Measurements from ENCODE around the gene YY2. TPM values are rescaled to one million over a fixed set of nuclear protein-coding genes. Genes with fewer than 3 reads are reported as not detected.

The YY2 gene
- total and polyA plus RNA-seq, 2 of the 8 experiments (the other 6 are each of a cell fraction or from before 2014, with no cell fraction given): 0.60 to 1.5 TPM

DNA sequence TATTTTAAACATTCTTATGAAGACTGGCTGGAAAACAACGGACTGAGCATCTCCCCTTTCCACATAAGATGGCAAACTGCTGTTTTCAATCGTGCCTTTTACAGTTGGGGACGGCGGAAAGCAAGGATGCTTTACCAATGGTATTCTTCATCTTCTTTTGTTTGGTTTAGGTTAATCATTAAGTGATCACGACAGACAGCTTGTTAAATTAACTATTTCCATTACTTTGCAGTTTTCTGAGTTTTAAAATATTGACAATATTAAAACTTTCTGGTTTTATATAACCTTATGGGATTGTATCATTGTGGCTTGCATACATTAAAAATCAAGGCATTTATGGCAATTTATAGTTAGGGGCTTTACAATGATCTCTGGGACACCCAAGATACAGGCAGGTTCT lies 12.6 kb upstream of the YY2 start:
- H2BK120ac ChIP-seq (replicated peaks; ENCODE audit: low read depth, low read length): no peak overlapping the region
- H3K27ac ChIP-seq (ENCODE audit: low read depth, low read length): no peak overlapping the region
- H3K23ac ChIP-seq (ENCODE audit: insufficient read length): no peak overlapping the region
- CTCF ChIA-PET (ENCODE audit: partially characterized antibody): no interaction called here
- H3K9ac ChIP-seq (replicated peaks in 1 of 4; ENCODE audit: extremely low read depth in 1 of 4, low read depth in 3 of 4, low read length in 3 of 4): no peak overlapping the region
- no peaks in the 10 kb centered on the region for H3K23me2 ChIP-seq (ENCODE audit: low read depth, low read length)
- H3K4me2 ChIP-seq (ENCODE audit: insufficient read depth in 1 of 2, low read depth in 2 of 2, low read length in 2 of 2): no peak overlapping the region
- H3K4me1 ChIP-seq (replicated peaks in 1 of 4; ENCODE audit: control insufficient read depth in 3 of 4, insufficient read depth in 4 of 4, low read length in 3 of 4): no peaks in the 10 kb centered on the region; a peak in 1 of 7 replicates
- no peak for DNase-seq (ENCODE audit: low read depth in 1 of 2, low spot score in 2 of 2)
- peaks cover 0 to 7% (median 0%) of the 10 kb centered on the region in 4 experiments; a peak in 2 of 8 replicates for H3K36me3 ChIP-seq (ENCODE audit: control insufficient read depth in 2 of 4, insufficient read depth in 4 of 4, low read length in 3 of 4)
- 93% methylated on average over 5 of the region's 5 CpGs; no CpG with 5 or more reads in 1 of the 2 experiments for WGBS, 2 experiments (ENCODE audit: extremely low coverage in 1 of 2, insufficient coverage in 1 of 2, insufficient read length in 1 of 2, insufficient replicate concordance in 2 of 2, low coverage in 1 of 2, low lambda C conversion rate in 2 of 2, missing lambda C conversion rate in 1 of 2)
- H4K91ac ChIP-seq (replicated peaks; ENCODE audit: insufficient read length, low read length): no peak overlapping the region
- H3K27me3 ChIP-seq (replicated peaks in 1 of 4; ENCODE audit: control insufficient read depth in 3 of 4, extremely low read depth in 1 of 4, insufficient read depth in 3 of 4, low read length in 3 of 4): no peaks in the 10 kb centered on the region
- H3K79me1 ChIP-seq (ENCODE audit: low read depth, low read length): no peaks in the 10 kb centered on the region
- no peak overlapping the region for H3K18ac ChIP-seq (ENCODE audit: extremely low read depth, low read length)
- no peak overlapping the region for H3K4me3 ChIP-seq (ENCODE audit: extremely low read depth in 1 of 4, insufficient read depth in 2 of 4, low read depth in 3 of 4, low read length in 4 of 4)
- H2BK20ac ChIP-seq (ENCODE audit: low read length): no peak overlapping the region
- H3K14ac ChIP-seq (ENCODE audit: insufficient read length): no peak overlapping the region
- no peak overlapping the region for H2BK5ac ChIP-seq (ENCODE audit: low read depth, low read length)
- no peak overlapping the region for H4K5ac ChIP-seq (ENCODE audit: insufficient read length, low read depth, low read length)
- no peak overlapping the region for H2AK5ac ChIP-seq (ENCODE audit: low read depth, low read length)
- no peak for FAIRE-seq
- H4K20me1 ChIP-seq (replicated peaks in 1 of 2; ENCODE audit: control insufficient read depth in 1 of 2, insufficient read depth in 2 of 2, low read length in 2 of 2): no peaks in the 10 kb centered on the region
- no peak overlapping the region for H3K4ac ChIP-seq (replicated peaks; ENCODE audit: insufficient read length, low read depth, low read length)
- H2BK12ac ChIP-seq (ENCODE audit: low read depth, low read length): no peak overlapping the region
- no peak overlapping the region for H3K56ac ChIP-seq (replicated peaks; ENCODE audit: insufficient read length, low read depth, low read length)
- POLR2A ChIA-PET (ENCODE audit: partially characterized antibody): no interaction called here
- H3K9me3 ChIP-seq (ENCODE audit: insufficient read depth in 2 of 2, low read depth in 1 of 2, low read length in 1 of 2): no peaks in the 10 kb centered on the region
- no peak overlapping the region for H2AFZ ChIP-seq (ENCODE audit: low read length)
- H2BK15ac ChIP-seq (ENCODE audit: low read length): no peak overlapping the region
- no peak overlapping the region for H4K8ac ChIP-seq (ENCODE audit: extremely low read depth, insufficient read depth, low read length)
- H3K79me2 ChIP-seq (ENCODE audit: control insufficient read depth in 1 of 2, insufficient read depth in 2 of 2, low read length in 2 of 2): peaks cover 0 to 7% of the 10 kb centered on the region in 2 experiments; a peak in 2 of 4 replicates
- no peak for TF ChIP-seq BCL11A (IDR thresholded peaks at IDR 0.05; ENCODE audit: low read depth in 2 of 2, low read length in 2 of 2)
- no peak for TF ChIP-seq POLR2AphosphoS5 (IDR thresholded peaks at IDR 0.05; ENCODE audit: low read depth, low read length)
- no peak for TF ChIP-seq CTBP2 (IDR thresholded peaks at IDR 0.05; ENCODE audit: borderline replicate concordance, insufficient read depth, insufficient read length, low read length)
- no peak for TF ChIP-seq SRF (IDR thresholded peaks at IDR 0.05; ENCODE audit: low read depth, low read length)
- TF ChIP-seq, protein P1, sequence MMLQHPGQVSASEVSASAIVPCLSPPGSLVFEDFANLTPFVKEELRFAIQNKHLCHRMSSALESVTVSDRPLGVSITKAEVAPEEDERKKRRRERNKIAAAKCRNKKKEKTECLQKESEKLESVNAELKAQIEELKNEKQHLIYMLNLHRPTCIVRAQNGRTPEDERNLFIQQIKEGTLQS (IDR thresholded peaks at IDR 0.05; ENCODE audit: insufficient read depth, low read depth, low read length): no peak
- TF ChIP-seq FOSL1 (IDR thresholded peaks at IDR 0.05; ENCODE audit: insufficient read depth, low read depth, low read length): no peak
